SK-N-MC (cell line): Measurements from ENCODE around the gene RASAL1.

Experiments used
- EZH2 ChIP-seq: fragments of 200-600 bp; sonication (generic); IDR thresholded peaks from one replicate; pipeline ENCODE4 v1.6.1; 2017; ENCODE audit warnings: antibody characterized with exemption
- FOXP2 ChIP-seq: optimal IDR thresholded peaks from 2 replicates; pipeline ENCODE3; 2011; ENCODE audit warnings: mild to moderate bottlenecking, moderate library complexity; ENCODE audit not compliant: insufficient read depth; ENCODE audit errors: extremely low read length, control extremely low read depth
- POLR2AphosphoS5 ChIP-seq: IDR thresholded peaks from 2 replicates; pipeline ENCODE4 v1.6.1; 2012; ENCODE audit warnings: mild to moderate bottlenecking, low read depth, low read length, borderline replicate concordance

- TF ChIP-seq POLR2AphosphoS5 (no peak), EZH2 (no peak), FOXP2 (no peak)
Observed at GRCh38 chr12:113050795-113051194, 84.8 kb downstream of the RASAL1 start.
